ENCODE data around the gene RBM33.

The RBM33 gene

DNA sequence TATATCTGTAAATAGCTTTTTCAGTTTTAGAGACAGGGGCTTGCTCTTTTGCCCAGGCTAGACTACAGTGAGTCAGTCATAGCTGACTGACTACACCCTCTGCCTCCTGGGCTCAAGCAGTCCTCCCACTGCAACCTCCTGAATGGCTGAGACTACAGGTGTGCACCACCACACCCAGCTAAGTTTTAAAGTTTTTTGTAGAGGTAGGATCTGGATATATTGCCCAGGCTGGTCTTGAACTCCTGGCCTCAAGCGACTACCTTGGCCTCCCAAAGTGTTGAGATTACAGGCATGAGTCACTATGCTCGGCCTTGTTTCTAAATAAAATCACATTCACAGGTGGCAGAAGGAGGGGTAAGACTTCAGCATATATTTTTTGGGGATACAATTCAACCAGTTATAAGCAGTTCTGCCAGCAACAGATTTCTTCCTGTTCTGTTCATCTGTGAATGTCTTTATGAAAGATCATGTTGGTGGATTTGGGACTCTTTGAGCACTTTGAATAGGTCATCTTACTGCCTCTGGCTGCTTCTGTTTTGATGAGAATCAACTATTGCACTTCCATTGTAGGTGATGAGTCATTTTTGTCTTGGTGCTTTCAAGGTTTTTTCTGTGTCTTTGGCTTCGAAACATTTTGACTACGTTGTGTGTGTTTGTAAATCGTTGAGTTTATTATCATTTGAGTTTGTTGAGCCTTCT, 15.7 kb downstream of the RBM33 start:
- H3K9me3 ChIP-seq (ENCODE audit: control extremely low read depth in 1 of 5, control insufficient read depth in 4 of 5, insufficient read depth in 2 of 5, low read depth in 1 of 5, low read length in 4 of 5) = peaks cover 0 to 22% (median 3%) of the 10 kb centered on the region in 5 experiments
- no peak overlapping the region for H3K27ac ChIP-seq (ENCODE audit: insufficient read depth in 1 of 2, low read depth in 1 of 2, low read length in 2 of 2, poor library complexity in 1 of 2, severe bottlenecking in 2 of 2)
- peaks cover 2 to 20% (median 19%) of the 10 kb centered on the region in 4 experiments for H3K36me3 ChIP-seq (ENCODE audit: control insufficient read depth in 4 of 4, insufficient read depth in 4 of 4, low read length in 3 of 4)
- WGBS (ENCODE audit: insufficient coverage) = no CpG with 5 or more reads among the region's 5 CpGs
- no peak overlapping the region for H3K4me3 ChIP-seq (ENCODE audit: control insufficient read depth in 1 of 7, extremely low read depth in 1 of 7, insufficient read depth in 4 of 7, low read depth in 2 of 7, low read length in 6 of 7)
- no peak for DNase-seq
- no peaks in the 10 kb centered on the region for H3K4me1 ChIP-seq (ENCODE audit: control extremely low read depth in 1 of 4, control insufficient read depth in 4 of 4, insufficient read depth in 4 of 4, low read length in 3 of 4)
- ChIA-PET CTCF (interaction anchor here (0.9 kb wide), 1 partner anchor 10 kb away, joined by 3 read pairs; no protein-coding TSS in a partner anchor), POLR2A (no interaction called here)
- no peaks in the 10 kb centered on the region for H3K27me3 ChIP-seq (replicated peaks in 2 of 5; ENCODE audit: control insufficient read depth in 4 of 5, insufficient read depth in 5 of 5, low read length in 4 of 5)

GRCh38 chr7:155660758-155661093, 16.3 kb downstream of the RBM33 start:
- no CpG with 5 or more reads among the region's 1 CpG for WGBS (ENCODE audit: insufficient coverage)
- ChIA-PET POLR2A (no interaction called here), CTCF (no interaction called here)

DNA sequence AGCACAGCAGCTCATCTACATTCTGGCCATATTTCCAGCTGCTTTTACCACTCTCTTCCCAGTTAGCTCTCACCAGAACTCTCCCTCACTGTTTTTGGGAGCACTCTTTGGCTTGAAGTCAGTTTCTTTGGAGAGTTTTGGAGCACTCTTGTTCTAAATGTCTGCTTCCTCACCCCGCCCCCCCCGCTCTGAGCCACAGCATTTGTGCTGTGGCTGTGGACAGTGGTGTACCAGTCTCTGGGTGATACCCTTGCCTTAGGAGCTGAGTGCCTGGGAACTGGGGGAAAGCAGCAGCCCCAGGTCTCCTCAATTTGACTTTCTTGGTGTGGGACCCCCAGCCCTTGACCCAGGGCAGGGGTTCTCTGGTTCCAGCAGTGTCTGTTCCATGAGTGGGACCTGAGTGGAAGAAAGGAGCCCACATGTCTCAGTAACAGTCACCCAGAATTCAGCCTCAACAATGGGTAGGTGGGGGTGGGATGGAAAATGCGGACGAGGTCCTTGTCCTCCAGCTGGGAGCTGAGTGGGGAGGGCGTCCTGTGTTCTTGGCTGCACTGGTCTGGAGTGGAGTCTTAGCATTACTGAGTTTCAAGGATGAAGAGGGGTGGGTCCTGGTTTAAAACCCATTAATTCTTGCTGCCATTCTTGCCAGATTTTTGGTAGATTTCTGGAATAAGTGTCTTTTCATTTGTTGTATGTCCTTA, 18.0 kb downstream of the RBM33 start:
- H3K27me3 ChIP-seq (replicated peaks in 2 of 5; ENCODE audit: control insufficient read depth in 4 of 5, insufficient read depth in 5 of 5, low read length in 4 of 5) = no peaks in the 10 kb centered on the region
- POLR2A ChIA-PET = interaction anchor here (1.2 kb wide), 1 partner anchor 44 kb away, joined by 3 read pairs; no protein-coding TSS in a partner anchor
- 96% methylated on average over 4 of the region's 5 CpGs for WGBS (ENCODE audit: insufficient coverage)
- H3K9me3 ChIP-seq (ENCODE audit: control extremely low read depth in 1 of 5, control insufficient read depth in 4 of 5, insufficient read depth in 2 of 5, low read depth in 1 of 5, low read length in 4 of 5) = peaks cover 0 to 21% (median 3%) of the 10 kb centered on the region in 5 experiments
- peaks cover 11 to 27% (median 20%) of the 10 kb centered on the region in 4 experiments for H3K36me3 ChIP-seq (ENCODE audit: control insufficient read depth in 4 of 4, insufficient read depth in 4 of 4, low read length in 3 of 4)
- no peak for DNase-seq
- H3K27ac ChIP-seq (ENCODE audit: insufficient read depth in 1 of 2, low read depth in 1 of 2, low read length in 2 of 2, poor library complexity in 1 of 2, severe bottlenecking in 2 of 2) = no peak overlapping the region
- H3K4me3 ChIP-seq (ENCODE audit: control insufficient read depth in 1 of 7, extremely low read depth in 1 of 7, insufficient read depth in 4 of 7, low read depth in 2 of 7, low read length in 6 of 7) = no peak overlapping the region
- H3K4me1 ChIP-seq (ENCODE audit: control extremely low read depth in 1 of 4, control insufficient read depth in 4 of 4, insufficient read depth in 4 of 4, low read length in 3 of 4) = peaks cover 0 to 7% (median 4%) of the 10 kb centered on the region in 4 experiments
- CTCF ChIA-PET = no interaction called here

More at GRCh38 chr7:155660758-155661093, 16.3 kb downstream of the RBM33 start:
- H3K9me3 ChIP-seq (ENCODE audit: control extremely low read depth in 1 of 5, control insufficient read depth in 4 of 5, insufficient read depth in 2 of 5, low read depth in 1 of 5, low read length in 4 of 5) = peaks cover 0 to 22% (median 3%) of the 10 kb centered on the region in 5 experiments
- H3K27ac ChIP-seq (ENCODE audit: insufficient read depth in 1 of 2, low read depth in 1 of 2, low read length in 2 of 2, poor library complexity in 1 of 2, severe bottlenecking in 2 of 2) = no peak overlapping the region
- no peaks in the 10 kb centered on the region for H3K4me1 ChIP-seq (ENCODE audit: control extremely low read depth in 1 of 4, control insufficient read depth in 4 of 4, insufficient read depth in 4 of 4, low read length in 3 of 4)
- H3K36me3 ChIP-seq (ENCODE audit: control insufficient read depth in 4 of 4, insufficient read depth in 4 of 4, low read length in 3 of 4) = peaks cover 3 to 22% (median 20%) of the 10 kb centered on the region in 4 experiments
- H3K27me3 ChIP-seq (replicated peaks in 2 of 5; ENCODE audit: control insufficient read depth in 4 of 5, insufficient read depth in 5 of 5, low read length in 4 of 5) = no peaks in the 10 kb centered on the region
- no peak overlapping the region for H3K4me3 ChIP-seq (ENCODE audit: control insufficient read depth in 1 of 7, extremely low read depth in 1 of 7, insufficient read depth in 4 of 7, low read depth in 2 of 7, low read length in 6 of 7)
- DNase-seq = no peak

- ChIA-PET CTCF (interaction anchor here (1.0 to 3.7 kb wide), 4 partner anchors 15 to 65 kb away, joined by 3 to 11 read pairs (median 4); no protein-coding TSS in a partner anchor), POLR2A (interaction anchor here (0.6 kb wide), 1 partner anchor 1774 kb away, joined by 3 read pairs; no protein-coding TSS in a partner anchor)
- no peak overlapping the region for H3K4me3 ChIP-seq (ENCODE audit: control insufficient read depth in 1 of 7, extremely low read depth in 1 of 7, insufficient read depth in 4 of 7, low read depth in 2 of 7, low read length in 6 of 7)
- no peaks in the 10 kb centered on the region for H3K27me3 ChIP-seq (replicated peaks in 2 of 5; ENCODE audit: control insufficient read depth in 4 of 5, insufficient read depth in 5 of 5, low read length in 4 of 5)
- 100% methylated on average over 4 of the region's 4 CpGs for WGBS (ENCODE audit: insufficient coverage)
- H3K27ac ChIP-seq (ENCODE audit: insufficient read depth in 1 of 2, low read depth in 1 of 2, low read length in 2 of 2, poor library complexity in 1 of 2, severe bottlenecking in 2 of 2) = no peak overlapping the region
- peaks cover 0 to 20% (median 0%) of the 10 kb centered on the region in 5 experiments for H3K9me3 ChIP-seq (ENCODE audit: control extremely low read depth in 1 of 5, control insufficient read depth in 4 of 5, insufficient read depth in 2 of 5, low read depth in 1 of 5, low read length in 4 of 5)
- H3K36me3 ChIP-seq (ENCODE audit: control insufficient read depth in 4 of 4, insufficient read depth in 4 of 4, low read length in 3 of 4) = peaks cover 15 to 28% (median 18%) of the 10 kb centered on the region in 4 experiments
- DNase-seq = no peak
- peaks cover 0 to 10% (median 5%) of the 10 kb centered on the region in 4 experiments for H3K4me1 ChIP-seq (ENCODE audit: control extremely low read depth in 1 of 4, control insufficient read depth in 4 of 4, insufficient read depth in 4 of 4, low read length in 3 of 4)
These were observed 19.5 kb downstream of the RBM33 start for GRCh38 chr7:155663937-155664336.

GRCh38 chr7:155665079-155665956, 20.9 kb downstream of the RBM33 start:
- ChIA-PET POLR2A (interaction anchor here (1.2 kb wide), 1 partner anchor 21 kb away, joined by 4 read pairs; the partner anchor contains the start of gene RBM33), CTCF (interaction anchor here (0.7 to 3.7 kb wide), 4 partner anchors 16 to 70 kb away, joined by 3 to 11 read pairs (median 4); no protein-coding TSS in a partner anchor)
- Histone ChIP-seq H3K27me3 (replicated peaks in 2 of 5; ENCODE audit: control insufficient read depth in 4 of 5, insufficient read depth in 5 of 5, low read length in 4 of 5) (no peaks in the 10 kb centered on the region), H3K27ac (ENCODE audit: insufficient read depth in 1 of 2, low read depth in 1 of 2, low read length in 2 of 2, poor library complexity in 1 of 2, severe bottlenecking in 2 of 2) (no peak overlapping the region), H3K36me3 (ENCODE audit: control insufficient read depth in 4 of 4, insufficient read depth in 4 of 4, low read length in 3 of 4) (peaks cover 10 to 25% (median 15%) of the 10 kb centered on the region in 4 experiments), H3K9me3 (ENCODE audit: control extremely low read depth in 1 of 5, control insufficient read depth in 4 of 5, insufficient read depth in 2 of 5, low read depth in 1 of 5, low read length in 4 of 5) (peaks cover 0 to 9% (median 0%) of the 10 kb centered on the region in 5 experiments), H3K4me1 (ENCODE audit: control extremely low read depth in 1 of 4, control insufficient read depth in 4 of 4, insufficient read depth in 4 of 4, low read length in 3 of 4) (peaks cover 0 to 19% (median 15%) of the 10 kb centered on the region in 4 experiments), H3K4me3 (ENCODE audit: control insufficient read depth in 1 of 7, extremely low read depth in 1 of 7, insufficient read depth in 4 of 7, low read depth in 2 of 7, low read length in 6 of 7) (no peak overlapping the region)
- 95% methylated on average over 8 of the region's 9 CpGs for WGBS (ENCODE audit: insufficient coverage)
- no peak for DNase-seq

DNA sequence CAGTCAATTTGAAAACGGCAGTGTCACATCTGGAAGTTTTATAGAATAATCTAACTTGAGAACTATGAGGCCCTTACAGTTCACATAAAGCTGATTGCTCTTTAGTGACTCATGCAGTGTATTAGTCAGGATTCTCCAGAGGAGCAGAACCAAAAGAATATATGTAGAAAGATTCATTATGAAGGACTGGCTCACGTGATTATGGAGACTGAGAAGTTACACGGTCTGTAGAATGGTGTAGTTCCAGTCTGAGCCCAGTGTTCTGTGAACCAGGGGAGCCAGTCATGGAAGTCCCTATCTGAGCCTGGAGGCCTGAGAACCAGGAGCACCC, 21.5 kb downstream of the RBM33 start:
- POLR2A ChIA-PET = interaction anchor here (1.2 kb wide), 1 partner anchor 22 kb away, joined by 4 read pairs; the partner anchor contains the start of gene RBM33
- H3K27ac ChIP-seq (ENCODE audit: insufficient read depth in 1 of 2, low read depth in 1 of 2, low read length in 2 of 2, poor library complexity in 1 of 2, severe bottlenecking in 2 of 2) = no peak overlapping the region
- no peak for DNase-seq
- WGBS (ENCODE audit: insufficient coverage) = 100% methylated on average over 2 of the region's 3 CpGs
- peaks cover 0 to 22% (median 18%) of the 10 kb centered on the region in 4 experiments for H3K4me1 ChIP-seq (ENCODE audit: control extremely low read depth in 1 of 4, control insufficient read depth in 4 of 4, insufficient read depth in 4 of 4, low read length in 3 of 4)
- H3K27me3 ChIP-seq (replicated peaks in 2 of 5; ENCODE audit: control insufficient read depth in 4 of 5, insufficient read depth in 5 of 5, low read length in 4 of 5) = no peaks in the 10 kb centered on the region
- H3K4me3 ChIP-seq (ENCODE audit: control insufficient read depth in 1 of 7, extremely low read depth in 1 of 7, insufficient read depth in 4 of 7, low read depth in 2 of 7, low read length in 6 of 7) = no peak overlapping the region
- CTCF ChIA-PET = interaction anchor here (1.4 to 3.7 kb wide), 3 partner anchors 8 to 67 kb away, joined by 5 to 11 read pairs (median 8); no protein-coding TSS in a partner anchor
- H3K9me3 ChIP-seq (ENCODE audit: control extremely low read depth in 1 of 5, control insufficient read depth in 4 of 5, insufficient read depth in 2 of 5, low read depth in 1 of 5, low read length in 4 of 5) = peaks cover 0 to 5% (median 0%) of the 10 kb centered on the region in 5 experiments
- peaks cover 10 to 25% (median 15%) of the 10 kb centered on the region in 4 experiments for H3K36me3 ChIP-seq (ENCODE audit: control insufficient read depth in 4 of 4, insufficient read depth in 4 of 4, low read length in 3 of 4)

Data from common myeloid progenitor, CD34-positive (primary cell).